Stimulated activated CD8-positive, alpha-beta memory T cell treated with anti-CD3 and anti-CD28 coated beads, Interleukin-12 subunit alpha, Interleukin-12 subunit beta, amount 100 ng/mL, for 1 hour (primary cell): Measurements from ENCODE around the gene ASTN2.

Experiments
- DNase-seq: peaks from one replicate; pipeline ENCODE4 v3.0.0-alpha.2; 2020; ENCODE audit warnings: low read depth

Gene ASTN2

DNA sequence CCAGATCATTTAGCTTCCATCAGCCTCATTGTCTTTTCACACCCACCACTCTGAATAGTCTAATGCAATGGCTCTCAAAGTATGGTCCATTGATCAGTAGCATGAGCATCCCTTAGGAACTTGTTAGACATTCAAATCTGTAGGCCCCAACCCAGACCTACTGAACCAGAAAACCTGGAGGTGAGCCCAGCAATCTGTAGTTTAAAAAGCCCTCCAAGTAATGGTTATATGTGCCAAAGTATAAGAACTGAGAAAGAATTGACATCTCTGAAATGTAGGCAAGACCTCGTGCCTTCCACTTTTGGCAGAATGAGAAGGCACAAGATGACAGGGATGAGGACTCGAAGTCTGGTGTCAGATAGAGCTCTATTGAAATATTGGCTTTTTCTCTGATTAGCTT is 460.1 kb downstream of the ASTN2 start:
- DNase-seq, result no peak

DNA sequence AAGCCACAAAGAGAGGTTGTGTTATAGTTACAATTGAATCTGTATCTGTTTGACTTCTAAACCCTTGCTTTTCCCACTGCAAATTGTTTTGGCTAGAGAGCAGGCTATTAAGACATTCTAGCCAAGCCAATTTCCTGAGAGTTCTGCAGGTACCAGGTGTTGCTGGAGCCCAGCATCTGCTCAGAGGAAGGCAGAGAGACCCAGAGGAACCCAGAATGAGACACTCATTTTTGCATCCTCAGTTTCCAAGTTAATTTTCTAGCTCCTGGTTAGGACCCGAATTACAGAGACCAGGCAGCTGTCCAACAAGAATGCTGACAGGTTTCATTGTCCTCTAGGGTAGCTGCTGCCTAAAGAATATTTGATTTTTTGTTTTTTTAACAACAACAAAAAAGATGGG is 461.6 kb downstream of the ASTN2 start:
- DNase-seq, result no peak

DNA sequence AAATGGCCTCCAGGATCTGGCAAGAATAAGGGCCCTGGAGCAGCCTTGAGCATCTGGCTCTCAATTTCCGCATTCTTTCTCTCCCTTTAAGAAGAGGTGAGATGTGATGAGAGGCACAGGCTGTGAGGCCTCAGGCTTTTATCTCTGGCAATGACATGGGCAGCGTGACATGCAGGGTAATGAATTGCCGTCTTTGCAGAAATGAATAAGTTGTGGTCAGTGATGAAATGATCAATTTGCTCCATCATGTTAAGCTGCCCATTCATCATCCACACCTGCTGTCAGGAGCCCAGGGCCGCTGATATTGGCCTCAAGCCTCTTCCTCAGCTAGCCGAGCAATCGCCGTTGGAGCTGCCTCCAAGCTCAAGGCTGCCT is 462.4 kb downstream of the ASTN2 start:
- no peak for DNase-seq

DNA sequence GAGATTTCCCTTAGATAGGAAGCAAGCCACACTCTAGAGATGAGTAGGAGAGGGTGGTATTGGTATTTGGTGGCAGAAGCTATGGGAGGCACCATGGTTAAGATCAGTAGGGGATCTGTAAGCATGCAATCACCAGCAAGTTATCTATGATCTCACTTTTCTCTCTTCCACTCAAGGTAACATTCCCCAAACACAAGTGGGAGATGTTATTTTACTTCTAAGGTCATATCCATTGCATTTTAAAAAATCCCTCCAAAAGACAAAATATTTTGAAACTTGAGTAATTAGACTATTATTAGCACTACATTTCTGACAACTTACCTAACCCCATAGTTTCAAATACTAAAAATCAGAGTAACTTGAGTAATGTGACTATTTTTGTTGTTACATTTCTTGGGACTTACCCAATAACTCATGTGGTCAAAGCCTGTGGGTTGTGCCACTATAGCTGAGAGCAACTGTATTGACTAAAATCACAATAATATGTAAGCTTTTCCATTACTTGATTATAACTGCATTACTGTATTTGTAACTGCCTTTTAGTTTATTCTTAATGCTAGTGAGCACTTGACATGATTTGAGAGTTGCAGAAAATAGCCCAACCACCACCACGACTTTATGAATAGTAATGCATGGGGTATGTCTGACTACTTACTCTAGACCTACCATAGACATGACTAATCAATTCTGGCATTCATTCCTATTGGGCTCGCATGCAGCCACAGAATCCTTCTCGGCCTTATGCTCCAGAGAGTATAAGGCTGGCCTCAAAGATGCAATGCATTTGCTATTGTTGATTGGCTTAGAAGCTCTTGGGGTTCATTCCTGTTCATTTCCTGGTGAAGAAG is 463.0 kb downstream of the ASTN2 start:
- DNase-seq, result no peak

DNA sequence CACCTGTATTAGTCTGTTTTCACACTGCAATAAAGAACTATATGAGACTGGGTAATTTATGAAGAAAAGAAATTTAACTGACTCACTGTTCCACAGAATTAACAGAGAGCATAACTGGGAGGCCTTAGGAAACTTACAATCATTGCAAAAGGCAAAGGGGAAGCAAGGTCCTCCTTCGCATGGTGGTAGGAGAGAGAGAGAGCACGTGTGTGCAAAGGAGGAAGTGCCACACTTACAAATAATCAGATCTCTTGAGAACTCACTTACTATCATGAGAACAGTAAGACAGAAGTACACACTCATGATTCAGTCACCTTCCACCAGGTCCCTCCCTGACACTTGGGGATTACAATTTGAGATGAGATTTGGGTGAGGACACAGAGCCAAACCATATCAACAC is 469.0 kb downstream of the ASTN2 start:
- DNase-seq, result no peak

DNA sequence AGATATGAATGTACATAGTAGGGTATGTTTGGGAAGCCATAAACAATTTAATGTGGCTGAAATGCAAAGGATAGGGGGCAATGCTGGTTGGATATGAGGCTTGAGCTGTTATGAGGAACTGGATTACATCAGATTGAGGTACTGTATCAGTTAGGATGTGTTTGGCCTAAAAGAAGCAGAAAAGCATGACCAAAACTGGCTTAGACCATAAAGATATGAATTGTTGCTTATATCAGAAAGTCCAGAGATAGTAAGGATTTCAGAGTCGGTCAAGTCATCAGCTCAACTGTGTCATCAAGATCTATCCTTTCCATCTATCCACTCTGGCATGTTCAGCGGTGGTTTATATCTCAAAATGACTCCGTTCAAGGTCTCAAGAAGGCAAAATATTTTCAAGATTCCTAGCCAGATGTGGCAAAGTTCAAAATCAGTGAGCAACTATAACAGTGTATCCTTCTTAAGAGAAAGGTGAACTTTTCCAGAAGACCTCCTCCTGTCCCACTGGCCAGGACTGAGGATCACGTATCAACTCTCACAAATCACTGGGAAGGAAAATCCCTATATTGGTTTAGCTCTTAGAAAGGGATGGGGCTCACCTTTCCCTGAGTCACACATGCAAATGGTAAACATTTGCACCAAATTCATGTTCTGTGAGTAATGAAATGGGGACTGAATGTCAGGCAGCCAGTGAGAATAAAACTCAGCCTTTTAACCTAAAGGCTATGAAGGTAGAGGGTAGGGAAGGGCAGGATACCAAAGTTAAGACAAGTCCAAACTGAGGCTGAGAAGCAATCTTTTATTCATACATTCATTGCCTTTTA is 469.9 kb downstream of the ASTN2 start:
- no peak for DNase-seq

DNA sequence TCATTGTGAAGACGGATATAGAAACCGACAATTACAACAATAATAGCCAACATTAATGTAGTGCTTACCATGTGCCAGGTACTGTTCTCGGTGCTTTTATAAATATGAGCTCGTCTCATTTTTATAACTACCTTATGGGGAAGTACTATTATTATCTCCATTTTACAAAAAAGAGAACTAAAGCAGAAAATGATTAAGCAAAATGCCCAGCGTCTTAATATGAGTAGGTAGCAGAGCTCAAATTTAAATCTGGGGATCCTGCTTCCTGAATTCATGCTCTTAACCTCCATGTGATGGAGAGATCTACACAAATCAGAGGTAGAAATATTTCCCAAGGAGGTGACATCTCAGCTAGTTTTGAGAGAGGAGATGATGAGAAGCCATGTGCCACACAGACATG is 470.9 kb downstream of the ASTN2 start:
- no peak for DNase-seq

DNA sequence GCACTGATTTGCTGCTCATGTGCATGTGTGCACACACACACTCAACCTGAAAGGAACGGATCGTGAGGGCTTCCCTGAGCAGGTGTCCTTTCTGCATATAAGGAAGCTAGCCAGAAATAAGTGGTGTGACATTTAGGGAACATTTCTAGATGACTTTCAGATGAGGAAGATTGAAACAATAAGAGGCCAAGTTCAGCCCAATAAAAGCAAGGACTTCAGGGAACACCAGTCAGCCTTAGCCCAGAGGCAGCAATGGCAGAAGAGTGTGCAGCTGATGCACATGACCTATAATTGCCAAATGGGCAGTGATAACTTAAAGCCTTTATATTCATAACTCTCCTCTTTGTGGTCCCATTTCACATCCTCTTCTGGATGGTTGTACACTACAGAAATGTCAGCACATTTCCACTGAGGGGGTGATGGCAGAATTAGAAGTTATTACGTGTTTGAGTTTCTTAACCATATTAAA is 472.2 kb downstream of the ASTN2 start:
- no peak for DNase-seq

DNA sequence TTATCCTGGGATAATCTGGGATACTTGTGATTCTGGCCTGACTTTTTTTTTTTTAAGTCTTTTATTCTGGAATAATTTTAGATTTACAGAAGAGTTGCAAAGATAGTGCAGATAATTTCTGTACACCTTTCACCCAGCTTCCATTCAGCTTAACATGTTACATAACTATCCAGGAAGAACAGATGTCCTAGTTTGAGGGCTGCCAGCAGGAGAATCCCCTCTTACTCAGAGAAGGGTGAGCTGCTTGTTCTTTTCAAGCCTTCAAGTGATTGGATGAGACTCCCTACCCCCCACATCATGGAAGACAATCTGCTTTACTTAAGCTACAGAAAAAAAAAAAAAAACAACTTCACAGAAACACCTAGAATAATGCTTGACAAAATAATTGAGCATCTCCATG is 473.6 kb downstream of the ASTN2 start:
- no peak for DNase-seq

DNA sequence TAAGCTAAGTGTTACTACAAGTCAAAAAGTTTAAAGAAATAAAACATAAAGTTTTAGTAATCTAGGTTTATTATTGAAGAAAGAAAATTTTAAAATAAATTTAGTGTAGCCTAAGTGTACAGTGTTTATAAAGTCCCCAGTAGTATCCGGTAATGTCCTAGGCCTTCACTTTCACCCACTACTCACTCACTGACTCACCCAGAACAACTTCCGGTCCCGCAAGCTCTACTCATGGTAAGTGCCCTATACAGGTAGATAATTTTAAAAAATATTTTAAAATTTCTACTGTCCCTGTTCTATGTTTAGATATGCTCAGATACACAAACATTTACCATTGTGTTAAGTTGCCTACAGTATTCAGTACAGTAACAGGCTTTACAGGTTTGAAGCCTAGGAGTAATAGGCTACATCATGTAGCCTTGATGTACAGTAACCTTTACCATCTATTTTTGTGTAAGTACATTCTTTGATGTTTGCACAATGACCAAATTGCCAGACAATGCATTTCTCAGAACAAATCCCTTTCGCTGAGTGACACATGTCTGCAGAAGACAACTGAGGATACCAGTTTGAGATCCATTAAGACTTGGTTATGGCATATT is 474.1 kb downstream of the ASTN2 start:
- DNase-seq, result no peak

DNA sequence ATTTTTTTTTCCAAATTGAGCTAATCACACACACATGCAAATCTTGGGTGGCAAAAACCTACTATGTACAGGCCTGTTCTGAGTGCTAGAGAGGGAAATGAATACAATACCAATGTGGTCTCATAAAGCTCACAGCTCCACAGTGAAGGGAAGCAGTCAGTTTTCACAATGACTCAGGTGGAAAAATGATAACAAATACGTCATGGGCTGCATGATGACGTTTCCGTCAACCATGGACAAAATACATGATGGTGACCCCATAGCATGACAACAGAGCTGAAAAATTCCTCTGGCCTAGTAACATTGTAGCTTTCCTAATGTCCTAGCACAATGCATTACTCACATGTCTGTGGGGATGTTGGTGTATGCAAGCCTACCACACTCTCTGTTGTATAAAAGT is 475.2 kb downstream of the ASTN2 start:
- no peak for DNase-seq

DNA sequence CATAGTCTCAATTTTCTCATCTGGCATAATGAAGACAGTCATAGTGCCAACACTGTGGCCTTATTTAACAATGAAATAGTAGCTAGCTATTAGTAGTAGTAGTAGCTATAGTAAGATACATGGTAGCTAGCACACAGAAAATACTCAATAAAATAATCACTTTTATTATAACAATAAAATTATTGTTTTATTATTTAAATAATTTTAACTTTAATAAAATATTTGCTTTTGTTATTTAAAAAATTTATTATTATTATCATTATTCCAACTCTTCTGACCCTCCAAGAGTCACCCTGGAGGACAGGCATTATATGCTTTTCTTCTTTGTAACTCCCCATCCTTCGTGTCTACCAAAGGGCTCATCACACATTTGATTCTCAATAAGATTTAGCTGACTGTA is 475.7 kb downstream of the ASTN2 start:
- DNase-seq, result no peak

DNA sequence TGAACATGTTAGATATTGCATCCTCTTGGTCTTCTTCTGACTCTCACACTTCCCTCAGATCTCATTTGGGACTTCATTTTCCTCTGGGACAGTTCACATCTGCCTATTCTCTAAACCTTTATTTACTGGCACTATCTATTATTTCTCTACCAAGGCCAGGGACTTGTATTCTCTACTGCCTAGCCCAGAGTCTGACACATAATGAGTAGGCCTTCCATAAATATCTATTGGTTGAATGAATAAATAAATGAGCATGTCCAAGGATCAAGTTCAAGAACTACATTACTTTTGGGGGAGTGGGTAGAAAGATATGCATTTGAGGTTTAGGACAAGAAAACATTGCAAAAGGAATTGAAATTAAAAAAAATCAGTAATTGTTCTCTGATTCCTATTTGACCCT is 477.5 kb downstream of the ASTN2 start:
- no peak for DNase-seq

DNA sequence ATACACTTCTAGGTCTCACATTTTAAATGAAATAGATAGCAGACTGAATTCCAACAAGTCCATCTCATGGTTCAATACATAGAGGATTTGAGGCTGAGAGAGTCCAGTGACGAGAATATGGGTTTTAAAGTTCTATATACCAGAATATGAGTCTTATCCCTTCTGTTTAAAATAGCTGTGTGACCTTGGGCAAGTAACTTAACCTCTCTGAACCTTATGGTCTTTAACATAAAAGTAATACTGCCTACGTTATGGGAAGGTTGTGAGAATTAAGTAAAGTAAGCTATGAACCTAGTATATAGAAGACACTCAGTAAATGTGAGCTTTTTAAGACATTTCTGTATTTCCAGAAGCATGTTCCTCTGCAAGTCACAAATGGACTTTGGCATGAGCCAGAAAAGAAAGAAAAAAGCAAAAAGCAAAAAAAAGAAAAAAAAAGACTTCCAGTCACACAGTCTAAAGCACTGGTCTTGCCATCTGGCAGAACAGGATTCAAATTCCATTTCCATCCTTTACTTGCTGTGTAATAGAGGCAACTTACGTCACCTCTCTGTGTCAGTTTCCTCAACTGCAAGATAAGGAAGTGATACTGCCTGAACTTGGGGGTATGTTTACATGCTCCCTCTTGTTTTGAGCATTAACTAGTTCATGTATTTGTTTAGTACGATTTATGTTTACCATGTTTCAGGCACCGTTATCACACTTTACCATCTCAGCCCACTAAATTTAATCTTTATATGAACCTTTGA is 479.5 kb downstream of the ASTN2 start:
- no peak for DNase-seq

DNA sequence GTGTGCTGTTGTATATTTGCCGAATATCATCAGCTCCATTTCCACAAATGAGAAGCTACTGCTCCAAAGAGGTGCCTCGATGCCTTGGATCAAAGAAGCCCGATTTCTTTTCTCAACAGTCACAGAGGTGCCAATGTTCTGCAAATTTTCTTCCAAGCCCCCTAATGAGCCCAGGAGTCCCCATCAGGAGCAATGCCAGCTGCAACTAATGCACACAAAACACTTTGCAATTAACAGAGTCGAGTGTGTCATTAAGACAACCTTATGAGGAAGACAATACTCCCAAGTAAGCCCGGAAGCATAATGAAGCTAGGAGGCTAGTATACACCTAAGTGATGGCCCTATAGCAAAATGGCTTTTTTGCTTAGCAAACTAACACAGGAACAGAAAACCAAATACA is 480.7 kb downstream of the ASTN2 start:
- no peak for DNase-seq

DNA sequence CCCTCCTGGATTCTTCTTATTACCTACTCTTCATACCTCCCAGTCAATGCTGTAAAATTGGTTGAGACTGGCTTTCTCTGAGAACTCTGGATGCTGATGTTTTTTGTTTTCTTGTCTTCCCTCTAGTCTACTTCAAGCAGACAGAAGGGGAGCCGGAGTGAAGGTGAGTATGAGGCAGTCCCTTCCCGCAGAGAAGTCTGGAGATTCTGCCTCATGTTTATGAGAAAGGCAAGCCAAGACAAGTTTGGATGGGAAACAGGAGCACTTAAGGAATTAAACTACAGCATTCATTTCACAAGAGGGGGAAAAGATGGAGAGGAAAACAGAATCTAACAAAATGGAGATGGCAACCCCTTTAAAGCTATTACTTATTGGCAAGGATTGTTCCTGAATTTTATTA is 481.6 kb downstream of the ASTN2 start:
- no peak for DNase-seq

DNA sequence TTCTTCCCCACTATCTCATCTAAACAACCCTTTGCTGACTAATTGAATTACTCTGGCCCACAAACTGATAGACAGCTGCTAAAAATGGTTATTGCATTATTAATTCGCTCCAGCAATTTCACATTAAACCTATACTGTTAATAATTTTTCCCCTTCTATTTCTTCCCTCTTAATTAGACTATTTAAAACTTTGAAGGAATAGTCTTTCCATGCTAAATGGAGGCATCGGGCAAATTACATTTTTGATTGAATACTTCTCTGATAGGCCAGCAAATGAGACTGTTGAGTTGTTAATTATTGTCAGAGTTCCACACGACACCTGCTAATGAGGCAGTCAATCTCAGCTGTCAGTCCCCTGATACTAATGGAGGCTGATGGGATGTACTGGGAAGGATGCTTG is 485.2 kb downstream of the ASTN2 start:
- no peak for DNase-seq

DNA sequence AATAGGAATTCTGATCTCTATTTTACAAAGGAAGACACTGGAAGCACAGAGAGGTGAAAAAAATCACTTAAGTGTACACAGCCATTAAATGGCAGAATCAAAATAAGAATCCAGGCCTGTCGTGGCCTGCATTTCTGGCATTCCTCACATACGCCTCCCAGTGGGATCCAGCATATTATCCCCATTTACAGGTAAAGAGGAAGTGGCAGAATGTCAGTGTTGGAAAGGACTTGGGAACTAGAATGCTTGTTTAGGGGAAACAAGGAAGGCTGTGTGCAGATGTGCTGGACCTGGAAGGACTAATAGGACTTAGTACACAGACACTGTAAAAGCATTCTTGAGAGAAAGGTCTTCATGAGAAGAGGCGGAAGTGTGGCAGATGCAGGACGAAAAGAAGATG is 486.0 kb downstream of the ASTN2 start:
- no peak for DNase-seq

DNA sequence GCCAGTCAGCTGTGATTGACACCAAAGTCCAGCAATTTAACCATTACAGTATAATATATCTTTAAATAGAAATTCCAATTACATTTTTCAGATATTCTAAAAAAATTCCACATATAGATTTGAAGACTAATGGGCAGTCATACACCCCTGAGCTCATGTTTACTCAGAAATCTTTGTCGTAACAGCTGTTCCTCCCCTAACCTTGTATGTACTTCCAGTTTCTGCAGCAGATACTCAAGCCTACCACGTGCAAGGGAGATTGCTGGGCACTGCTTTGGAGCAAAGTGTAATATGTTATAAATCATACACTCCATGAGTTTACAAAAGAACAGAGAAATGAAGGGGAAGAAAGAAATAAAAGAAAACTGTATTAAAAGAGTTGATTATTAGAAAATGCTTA is 486.6 kb downstream of the ASTN2 start:
- no peak for DNase-seq

DNA sequence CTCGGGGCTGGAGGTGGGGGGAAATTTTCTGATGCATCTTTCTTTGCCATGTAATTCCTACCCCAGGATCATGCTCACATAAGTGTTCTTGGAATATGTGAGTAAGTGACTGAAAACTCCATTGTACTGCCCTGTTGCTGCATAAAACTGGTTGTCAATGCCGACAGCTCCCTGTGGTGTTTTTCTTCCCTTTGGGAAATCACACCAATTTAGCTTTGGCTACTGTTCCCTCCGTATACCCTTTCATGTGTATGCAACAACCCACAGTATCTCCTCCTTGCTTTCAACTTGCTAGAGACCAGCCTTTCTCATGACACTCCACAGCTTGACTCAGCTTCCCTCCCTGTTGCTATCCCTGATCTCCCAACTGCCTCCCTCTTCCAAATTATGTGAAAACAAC is 487.1 kb downstream of the ASTN2 start:
- DNase-seq, result no peak

DNA sequence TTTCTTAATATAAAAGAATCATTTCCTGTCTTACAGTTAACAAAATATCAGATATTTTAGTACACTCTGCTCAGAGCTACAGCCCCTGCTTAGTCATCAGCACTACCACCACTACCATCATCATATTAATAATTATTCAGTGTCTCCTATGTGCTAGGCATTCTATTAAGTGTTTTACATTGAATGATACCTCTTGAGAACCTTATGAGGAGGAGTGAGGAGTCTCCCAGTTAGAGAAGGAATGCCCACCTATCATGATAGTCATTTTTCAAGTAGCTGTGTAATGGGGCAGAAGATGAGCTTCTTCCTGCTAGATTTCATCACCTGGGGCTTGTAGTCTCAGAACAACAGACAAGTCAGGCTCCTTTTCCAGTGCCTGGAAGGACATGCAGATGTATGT is 489.7 kb downstream of the ASTN2 start:
- DNase-seq, result no peak

DNA sequence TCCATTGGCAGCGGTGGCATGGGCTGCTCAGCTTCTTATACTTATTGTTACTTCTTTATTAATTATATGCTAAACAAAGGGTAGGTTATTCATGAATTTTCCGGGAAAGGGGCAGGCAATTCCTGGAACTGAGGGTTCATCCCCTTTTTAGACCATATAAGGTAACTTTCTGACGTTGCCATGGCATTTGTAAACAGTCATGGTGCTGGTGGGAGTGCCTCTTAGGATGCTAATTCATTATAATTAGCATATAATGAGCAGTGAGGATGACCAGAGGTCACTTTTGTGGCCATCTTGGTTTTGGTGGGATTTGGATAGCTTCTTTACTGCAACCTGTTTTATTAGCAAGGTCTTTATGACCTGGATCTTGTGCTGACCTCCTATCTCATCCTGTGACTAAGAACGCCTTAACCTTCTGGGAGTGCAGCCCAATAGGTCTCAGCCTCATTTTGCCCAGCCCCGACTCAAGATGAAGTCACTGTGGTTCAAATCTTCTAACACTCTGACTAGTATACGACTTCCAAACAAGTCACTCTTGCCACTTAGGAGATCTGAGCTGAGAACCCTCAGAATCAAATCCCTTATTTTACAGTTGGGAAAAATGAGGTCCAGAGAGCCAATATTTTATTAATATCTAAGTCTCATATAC is 490.3 kb downstream of the ASTN2 start:
- no peak for DNase-seq
